Breast epithelium (tissue), 3 donors: ENCODE measurements around the gene RAC3.

Source experiments
- CTCF ChIP-seq, 3 donors: fragments of 450-650 bp; IDR thresholded peaks; one replicate each; pipeline ENCODE4 v1.5.1; 2016 to 2017; ENCODE audit warnings: antibody characterized with exemption in 3 of 3, mild to moderate bottlenecking in 3 of 3, moderate library complexity in 3 of 3
- POLR2A ChIP-seq: fragments of 450-650 bp; IDR thresholded peaks from one replicate; pipeline ENCODE4 v1.6.1; 2016; ENCODE audit warnings: antibody characterized with exemption, mild to moderate bottlenecking, moderate library complexity

GRCh38 chr17:82060614-82061013 lies 29.1 kb downstream of the RAC3 start:
- TF ChIP-seq CTCF (IDR thresholded peaks at IDR 0.05) = no peak
- no peak for TF ChIP-seq POLR2A
